AG09309 (cell line): ENCODE measurements around the gene PLXNA4.

Source experiments
- DNase-seq: peaks from one replicate; pipeline ENCODE4 v3.0.0-alpha.2; 2010; ENCODE audit warnings: low read depth
- H3K4me3 ChIP-seq: 2 replicates; pipeline ENCODE4 v1.5.1; 2011; ENCODE audit warnings: mild to moderate bottlenecking, low read depth, low read length, moderate library complexity; ENCODE audit not compliant: control insufficient read depth
- CTCF ChIP-seq: IDR thresholded peaks from 2 replicates; pipeline ENCODE4 v1.5.1; 2011; ENCODE audit warnings: mild to moderate bottlenecking, low read depth, low read length, inconsistent platforms; ENCODE audit not compliant: insufficient read depth, control insufficient read depth; ENCODE audit errors: missing control alignments

PLXNA4 gene

GRCh38 chr7:132255898-132256297 lies 320.4 kb downstream of the PLXNA4 start:
- TF ChIP-seq CTCF = no peak
- no peak overlapping the region for H3K4me3 ChIP-seq
- DNase-seq = no peak

GRCh38 chr7:132255115-132255797 lies 321.0 kb downstream of the PLXNA4 start:
- no peak for DNase-seq
- no peak for TF ChIP-seq CTCF

DNA sequence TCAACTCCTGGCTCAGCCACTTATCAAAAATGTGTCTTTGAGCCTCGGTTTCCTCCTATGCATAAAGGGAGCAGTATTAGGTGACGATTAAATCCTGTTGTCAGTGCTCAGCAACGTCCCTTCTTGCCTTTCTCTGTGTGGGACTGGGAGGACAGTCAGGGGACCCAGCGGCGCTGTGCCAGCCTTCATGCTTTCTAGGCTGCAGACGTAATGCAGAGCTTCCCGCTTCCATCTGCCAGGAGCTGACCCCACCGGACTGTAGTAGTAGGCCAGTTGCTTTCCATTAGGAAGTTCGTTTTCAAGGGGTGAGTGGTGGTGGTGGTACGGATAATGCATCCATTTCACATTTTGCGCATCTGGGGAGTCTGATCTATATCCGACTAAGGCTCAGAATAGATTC lies 321.8 kb downstream of the PLXNA4 start:
- H3K4me3 ChIP-seq = no peak overlapping the region
- TF ChIP-seq CTCF = no peak
- no peak for DNase-seq

More at GRCh38 chr7:132255115-132255797, 321.0 kb downstream of the PLXNA4 start:
- no peak overlapping the region for H3K4me3 ChIP-seq

- DNase-seq = no peak
- H3K4me3 ChIP-seq = no peak overlapping the region
- TF ChIP-seq CTCF = no peak
These were observed 323.5 kb downstream of the PLXNA4 start for GRCh38 chr7:132252793-132253100.

GRCh38 chr7:132251327-132251659 lies 325.0 kb downstream of the PLXNA4 start:
- H3K4me3 ChIP-seq = no peak overlapping the region
- no peak for DNase-seq

DNA sequence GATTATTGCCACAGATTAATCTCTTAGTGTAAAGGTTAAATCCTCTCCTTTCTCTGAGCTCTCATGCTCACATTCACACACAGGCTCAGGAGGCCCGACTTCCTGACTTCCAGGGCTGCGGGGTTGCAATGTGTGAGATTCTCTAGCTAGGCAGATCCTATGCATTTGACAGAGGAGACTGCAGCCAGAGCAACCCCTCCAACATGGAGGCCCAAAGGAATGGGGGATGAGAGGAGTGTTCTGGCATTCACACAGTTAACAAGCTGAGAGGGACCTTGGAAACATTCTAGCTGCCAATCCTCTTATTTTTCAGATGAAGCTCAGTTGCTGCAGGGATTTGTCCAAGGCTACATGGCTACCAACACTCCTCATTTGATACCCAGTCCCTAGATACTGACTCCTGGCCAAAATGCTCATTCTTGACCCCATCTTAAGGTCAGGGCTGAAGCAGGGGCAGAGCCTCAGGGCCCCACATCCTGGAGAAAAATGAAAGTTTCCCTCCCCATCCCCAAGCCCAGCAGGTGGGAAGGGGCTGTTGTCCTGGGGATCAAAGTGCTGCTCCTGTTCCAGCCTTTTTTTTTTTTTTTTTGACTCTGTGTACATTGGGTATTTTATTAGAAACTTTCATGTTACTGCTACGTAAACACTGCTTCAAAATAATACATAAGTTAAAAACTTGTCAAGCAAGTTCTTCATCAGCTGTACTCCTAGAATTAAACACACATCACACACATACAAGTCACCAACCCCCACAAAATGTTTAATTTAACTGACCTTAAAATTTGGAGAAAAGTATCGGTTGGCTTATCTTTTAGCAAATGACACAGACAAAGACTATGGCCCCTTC lies 325.6 kb downstream of the PLXNA4 start:
- no peak for DNase-seq
- no peak overlapping the region for H3K4me3 ChIP-seq
- TF ChIP-seq CTCF = no peak

More at GRCh38 chr7:132251327-132251659, 325.0 kb downstream of the PLXNA4 start:
- TF ChIP-seq CTCF = no peak
